A673 (cell line): ENCODE results near the gene FAM20B. TPM values are rescaled to one million over a fixed set of nuclear protein-coding genes. Genes with fewer than 3 reads are reported as not detected.

Source experiments
- BruUV-seq: library from RNA; stranded (reverse); fragments of 400-500 nt; replicated peaks from 2 replicates; lab custom pipeline; 2021; lab: Mats Ljungman, UMichigan
- CTCF ChIA-PET: fragments of 300-600 bp; sonication (Branson Sonifier 250); formaldehyde crosslinking; loops from one replicate; lab custom pipeline; 2022; ENCODE audit warnings: antibody characterized with exemption; lab: Charles Lee
- POLR2A ChIA-PET: fragments of 300-600 bp; sonication (Branson Sonifier 250); formaldehyde crosslinking; loops from one replicate; lab custom pipeline; 2022; ENCODE audit warnings: antibody characterized with exemption; ENCODE audit not compliant: low non-redundant PET; lab: Charles Lee
- DNase-seq: peaks from one replicate; pipeline ENCODE4 v3.0.0-alpha.2; 2015; ENCODE audit warnings: low spot score
- H3K27ac ChIP-seq: fragments of 200-600 bp; sonication (generic); 2 replicates; pipeline ENCODE4 v1.5.1; 2016; ENCODE audit warnings: mixed run types, low read depth, mild to moderate bottlenecking, mixed read lengths, antibody characterized with exemption, low read length; ENCODE audit not compliant: poor library complexity, severe bottlenecking
- H3K27me3 ChIP-seq: fragments of 200-600 bp; sonication (generic); replicated peaks from 2 replicates; pipeline ENCODE4 v1.6.1; 2017; ENCODE audit warnings: mixed run types, low read depth, mild to moderate bottlenecking, mixed read lengths, antibody characterized with exemption, low read length; ENCODE audit not compliant: insufficient read depth, poor library complexity
- H3K36me3 ChIP-seq: fragments of 200-600 bp; sonication (generic); 2 replicates; pipeline ENCODE4 v1.6.1; 2016; ENCODE audit warnings: mixed run types, mild to moderate bottlenecking, mixed read lengths, antibody characterized with exemption, low read length; ENCODE audit not compliant: insufficient read depth, poor library complexity, severe bottlenecking
- H3K4me1 ChIP-seq: fragments of 200-600 bp; sonication (generic); 2 replicates; pipeline ENCODE4 v1.6.1; 2017; ENCODE audit warnings: mixed run types, mild to moderate bottlenecking, mixed read lengths, antibody characterized with exemption, low read length; ENCODE audit not compliant: insufficient read depth, poor library complexity, severe bottlenecking
- H3K4me3 ChIP-seq: fragments of 200-600 bp; sonication (generic); 2 replicates; pipeline ENCODE4 v1.5.1; 2016; ENCODE audit warnings: low read depth, mixed run types, mild to moderate bottlenecking, mixed read lengths, low read length; ENCODE audit not compliant: poor library complexity, severe bottlenecking
- H3K9me3 ChIP-seq: fragments of 200-600 bp; sonication (generic); 2 replicates; pipeline ENCODE4 v1.6.1; 2016; ENCODE audit warnings: mixed run types, low read depth, mild to moderate bottlenecking, mixed read lengths, antibody characterized with exemption, low read length; ENCODE audit not compliant: poor library complexity, severe bottlenecking
- EZH2 ChIP-seq: fragments of 200-600 bp; sonication (generic); IDR thresholded peaks from 2 replicates; pipeline ENCODE4 v1.6.1; 2017; ENCODE audit warnings: borderline replicate concordance, low read depth, mild to moderate bottlenecking, mixed read lengths, antibody characterized with exemption, low read length; ENCODE audit not compliant: poor library complexity, severe bottlenecking
- intact Hi-C: fragments of 100-400 bp; cut with micrococcal nuclease; formaldehyde crosslinking; loops from one replicate; pipeline ENCODE4 v1.10.0; 2022; ENCODE audit not compliant: unreplicated experiment
- total RNA-seq: library from RNA; stranded (reverse); gene quantifications from 2 replicates; pipeline ENCODE4 v1.2.3, GENCODE V29; 2021
- TF ChIP-seq, protein P1 (sequence below): fragments of 300-800, 200-600 bp; sonication (generic); conservative IDR thresholded peaks from 2 replicates; pipeline ENCODE4 v1.5.1; 2017; ENCODE audit warnings: low read depth, mild to moderate bottlenecking, antibody characterized with exemption, low read length, moderate library complexity, mixed read lengths

FAM20B gene
- total RNA-seq, 1 experiment from 2014 or later, result 43.3 TPM

DNA sequence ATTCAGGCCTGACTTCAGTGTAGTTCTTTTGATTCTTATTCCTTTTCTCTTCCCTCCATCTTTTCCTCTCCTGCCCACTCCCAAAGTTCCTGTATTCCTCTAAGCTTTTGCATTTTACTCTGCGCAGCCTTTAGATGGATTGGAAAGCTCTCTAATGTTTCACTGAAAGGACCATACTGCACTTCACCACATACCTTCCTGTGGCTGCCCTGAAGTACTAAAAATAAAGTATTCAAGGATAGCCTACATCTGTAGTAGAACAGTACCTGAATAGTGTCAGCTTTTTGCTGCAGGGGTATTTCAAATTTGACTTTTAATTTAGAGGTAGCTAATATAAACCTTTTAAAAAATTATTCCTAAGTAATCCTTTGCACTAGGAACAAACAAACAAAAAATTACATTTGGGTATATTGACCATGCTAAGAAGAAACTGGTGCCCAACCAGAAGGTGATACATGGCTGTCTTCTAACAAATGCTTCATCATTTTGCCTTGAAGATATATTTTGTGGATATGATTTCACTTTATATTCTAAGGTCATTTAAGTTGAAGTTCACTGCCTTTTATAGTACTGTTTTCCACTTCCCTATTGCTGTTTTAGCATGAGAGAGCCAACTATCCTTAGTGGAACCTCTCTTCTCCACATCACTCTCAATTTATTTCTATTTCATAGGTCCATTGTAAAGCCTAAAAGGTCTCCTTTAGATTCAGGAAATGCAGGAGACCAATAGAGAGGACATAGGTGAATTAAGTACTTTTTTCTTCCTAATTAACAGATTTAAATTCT is 22.8 kb downstream of the FAM20B start:
- Histone ChIP-seq H3K36me3 (no peaks in the 10 kb centered on the region), H3K4me3 (no peak overlapping the region), H3K4me1 (no peaks in the 10 kb centered on the region), H3K9me3 (no peaks in the 10 kb centered on the region), H3K27me3 (no peaks in the 10 kb centered on the region), H3K27ac (no peak overlapping the region)
- CTCF ChIA-PET, result no interaction called here
- POLR2A ChIA-PET, result no interaction called here
- intact Hi-C loops, result no loop called here
- TF ChIP-seq, protein P1, sequence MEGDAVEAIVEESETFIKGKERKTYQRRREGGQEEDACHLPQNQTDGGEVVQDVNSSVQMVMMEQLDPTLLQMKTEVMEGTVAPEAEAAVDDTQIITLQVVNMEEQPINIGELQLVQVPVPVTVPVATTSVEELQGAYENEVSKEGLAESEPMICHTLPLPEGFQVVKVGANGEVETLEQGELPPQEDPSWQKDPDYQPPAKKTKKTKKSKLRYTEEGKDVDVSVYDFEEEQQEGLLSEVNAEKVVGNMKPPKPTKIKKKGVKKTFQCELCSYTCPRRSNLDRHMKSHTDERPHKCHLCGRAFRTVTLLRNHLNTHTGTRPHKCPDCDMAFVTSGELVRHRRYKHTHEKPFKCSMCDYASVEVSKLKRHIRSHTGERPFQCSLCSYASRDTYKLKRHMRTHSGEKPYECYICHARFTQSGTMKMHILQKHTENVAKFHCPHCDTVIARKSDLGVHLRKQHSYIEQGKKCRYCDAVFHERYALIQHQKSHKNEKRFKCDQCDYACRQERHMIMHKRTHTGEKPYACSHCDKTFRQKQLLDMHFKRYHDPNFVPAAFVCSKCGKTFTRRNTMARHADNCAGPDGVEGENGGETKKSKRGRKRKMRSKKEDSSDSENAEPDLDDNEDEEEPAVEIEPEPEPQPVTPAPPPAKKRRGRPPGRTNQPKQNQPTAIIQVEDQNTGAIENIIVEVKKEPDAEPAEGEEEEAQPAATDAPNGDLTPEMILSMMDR, result no peak
- no peak for TF ChIP-seq EZH2
- DNase-seq, result no peak
- no TSS peak for BruUV-seq

DNA sequence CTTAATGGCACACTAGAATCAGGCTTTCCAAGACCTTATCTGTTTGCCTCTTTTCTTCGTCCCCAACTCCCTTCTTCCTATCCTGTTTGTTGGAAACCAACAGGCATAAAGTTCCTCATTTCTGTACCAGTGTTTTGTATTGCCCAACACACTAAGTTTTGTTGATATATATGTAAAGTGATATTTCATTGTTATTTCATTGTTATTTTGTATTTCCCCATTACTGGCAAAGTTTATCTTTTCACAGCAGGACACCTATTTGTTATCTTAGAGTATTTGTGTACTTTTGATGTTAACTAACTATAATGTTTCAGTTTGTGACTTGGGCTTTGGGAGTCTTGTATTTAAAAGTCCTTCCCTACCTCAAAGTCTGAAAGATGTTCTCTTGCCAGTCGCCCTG is 27.1 kb downstream of the FAM20B start:
- BruUV-seq, result no TSS peak
- H3K36me3 ChIP-seq, result peaks cover 4% of the 10 kb centered on the region
- H3K4me1 ChIP-seq, result no peaks in the 10 kb centered on the region
- peaks cover 5% of the 10 kb centered on the region for H3K9me3 ChIP-seq
- CTCF ChIA-PET, result no interaction called here
- H3K4me3 ChIP-seq, result no peak overlapping the region
- POLR2A ChIA-PET, result no interaction called here
- DNase-seq, result no peak
- intact Hi-C loops, result no loop called here
- H3K27ac ChIP-seq, result no peak overlapping the region
- TF ChIP-seq, protein P1, result no peak
- TF ChIP-seq EZH2, result no peak
- H3K27me3 ChIP-seq, result no peaks in the 10 kb centered on the region

DNA sequence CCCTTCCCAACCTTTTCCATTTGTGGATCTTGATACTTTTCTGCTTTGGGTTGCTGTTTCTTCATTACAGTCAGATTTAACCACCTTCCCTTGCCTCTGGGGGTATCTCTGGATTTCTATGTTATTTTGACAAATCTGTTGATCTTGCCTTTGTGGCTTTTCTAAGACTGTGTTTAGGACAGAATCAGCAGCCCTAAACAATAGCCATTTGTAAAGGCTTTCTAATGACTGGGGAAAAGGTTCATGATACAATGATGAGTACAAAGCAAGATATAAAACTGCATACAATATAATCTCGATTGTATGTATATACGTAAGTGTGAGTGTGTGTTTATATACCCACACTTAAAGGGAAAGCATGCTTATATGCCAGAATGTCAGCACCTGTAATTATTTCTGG is 27.8 kb downstream of the FAM20B start:
- peaks cover 4% of the 10 kb centered on the region for H3K36me3 ChIP-seq
- POLR2A ChIA-PET, result no interaction called here
- BruUV-seq, result no TSS peak
- no peak for TF ChIP-seq EZH2
- TF ChIP-seq, protein P1, result no peak
- H3K4me1 ChIP-seq, result no peaks in the 10 kb centered on the region
- peaks cover 5% of the 10 kb centered on the region for H3K9me3 ChIP-seq
- CTCF ChIA-PET, result no interaction called here
- no peak overlapping the region for H3K27ac ChIP-seq
- H3K27me3 ChIP-seq, result no peaks in the 10 kb centered on the region
- no peak overlapping the region for H3K4me3 ChIP-seq
- no peak for DNase-seq
- intact Hi-C loops, result no loop called here
